Stimulated activated CD4-positive, alpha-beta T cell treated with anti-CD3 and anti-CD28 coated beads, Interleukin-4, amount 100 ng/mL, for 24 hours (primary cell): ENCODE data around the gene MEG3.
"Not testable (repeated sequence)": the region's sequence is repeated elsewhere in the genome, so short reads cannot be mapped to it uniquely, and the experiment has no call there.

ENCODE experiments used
- DNase-seq: peaks from one replicate; pipeline ENCODE4 v3.0.0-alpha.2; 2020

Gene MEG3

GRCh38 chr14:100789460-100790417 is 36.2 kb upstream of the MEG3 start:
- no peak for DNase-seq

- DNase-seq: no peak
Observed at GRCh38 chr14:100790502-100791347, 35.2 kb upstream of the MEG3 start.

GRCh38 chr14:100791348-100791735 is 34.6 kb upstream of the MEG3 start:
- DNase-seq: no peak

- DNase-seq: no peak
Observed at GRCh38 chr14:100791995-100792394, 33.9 kb upstream of the MEG3 start.

GRCh38 chr14:100796946-100797345 is 29.0 kb upstream of the MEG3 start:
- DNase-seq: no peak

- no peak for DNase-seq
Observed at GRCh38 chr14:100800041-100800440, 25.9 kb upstream of the MEG3 start.

- DNase-seq: not testable (repeated sequence)
Observed at GRCh38 chr14:100801433-100801832, 24.5 kb upstream of the MEG3 start.

- no peak for DNase-seq
Observed at GRCh38 chr14:100802179-100802578, 23.7 kb upstream of the MEG3 start.

- DNase-seq: no peak
Observed at GRCh38 chr14:100802766-100803165, 23.2 kb upstream of the MEG3 start.

GRCh38 chr14:100803226-100803625 is 22.7 kb upstream of the MEG3 start:
- DNase-seq: no peak

GRCh38 chr14:100803676-100804075 is 22.2 kb upstream of the MEG3 start:
- DNase-seq: no peak

- DNase-seq: no peak
Observed at GRCh38 chr14:100804138-100804537, 21.8 kb upstream of the MEG3 start.

- no peak for DNase-seq
Observed at GRCh38 chr14:100804558-100805309, 21.2 kb upstream of the MEG3 start.

GRCh38 chr14:100806386-100806785 is 19.5 kb upstream of the MEG3 start:
- no peak for DNase-seq

- DNase-seq: no peak
Observed at GRCh38 chr14:100807496-100807895, 18.4 kb upstream of the MEG3 start.

GRCh38 chr14:100807979-100808734 is 17.8 kb upstream of the MEG3 start:
- DNase-seq: no peak

- no peak for DNase-seq
Observed at GRCh38 chr14:100810435-100810834, 15.5 kb upstream of the MEG3 start.

- no peak for DNase-seq
Observed at GRCh38 chr14:100810861-100811461, 15.0 kb upstream of the MEG3 start.

- DNase-seq: no peak
Observed at GRCh38 chr14:100813291-100813690, 12.6 kb upstream of the MEG3 start.

- no peak for DNase-seq
Observed at GRCh38 chr14:100815478-100816285, 10.2 kb upstream of the MEG3 start.
